Uterus (tissue), 4 donors: ENCODE measurements around the gene IFTAP. TPM values are rescaled to one million over a fixed set of nuclear protein-coding genes. Genes with fewer than 3 reads are reported as not detected.
A peak's percentile ranks its signal among the peaks of the same experiment; 100 is the strongest.
"Not testable (repeated sequence)": the region's sequence is repeated elsewhere in the genome, so short reads cannot be mapped to it uniquely, and the experiment has no call there.

Experiments
- DNase-seq, 2 donors: peaks; one replicate each; pipeline ENCODE4 v3.0.0-alpha.2; 2019 to 2020
- H3K27ac ChIP-seq, 2 donors: fragments of 200-600 bp; sonication (generic); 1 replicate in 1 of 2; 2 replicates in 1 of 2; pipeline ENCODE4 v1.5.1; 2016 to 2018
- H3K27me3 ChIP-seq, 2 donors: fragments of 200-600 bp; sonication (generic); one replicate each; pipeline ENCODE4 v1.5.1; 2018 to 2019; ENCODE audit warnings: control low read depth in 1 of 2
- H3K36me3 ChIP-seq, 2 donors: fragments of 200-600 bp; sonication (generic); one replicate each; pipeline ENCODE4 v1.5.1; 2019; ENCODE audit warnings: control low read depth in 1 of 2
- H3K4me1 ChIP-seq, 2 donors: fragments of 200-600 bp; sonication (generic); one replicate each; pipeline ENCODE4 v1.5.1; 2018 to 2019; ENCODE audit warnings: control low read depth in 1 of 2
- H3K4me3 ChIP-seq, 2 donors: fragments of 200-600 bp; sonication (generic); 1 replicate in 1 of 2; 2 replicates in 1 of 2; pipeline ENCODE4 v1.5.1; 2018 to 2019; ENCODE audit warnings: mild to moderate bottlenecking in 1 of 2
- H3K9me3 ChIP-seq, 2 donors: fragments of 200-600 bp; sonication (generic); one replicate each; pipeline ENCODE4 v1.5.1; 2019; ENCODE audit warnings: control low read depth in 1 of 2
- POLR2A ChIP-seq, 2 donors: fragments of 450-650 bp; IDR thresholded peaks; one replicate each; pipeline ENCODE4 v1.6.1; 2016; ENCODE audit warnings: antibody characterized with exemption in 2 of 2, mild to moderate bottlenecking in 1 of 2, moderate library complexity in 1 of 2
- intact Hi-C: fragments of 100-400 bp; cut with DNase I; formaldehyde crosslinking; loops from one replicate; pipeline ENCODE4 v1.15.1; 2023; ENCODE audit warnings: low total_unique reads
- total RNA-seq, 4 donors: library from RNA; depleted of rRNA in 3 of 4; stranded (reverse); fragments of >200 nt in 3 of 4; gene quantifications; one replicate each; pipeline versions ENCODE4 v1.1.0 to v1.2.4, GENCODE V29; 2014 to 2023
- TF ChIP-seq, protein P1 (sequence below), 4 experiments: fragments of 200-600 bp in 2 of 4; fragments of 450-650 bp in 2 of 4; sonication (generic) in 2 of 4; IDR thresholded peaks; one replicate each; pipeline ENCODE4 v1.5.1; 2016 to 2019; ENCODE audit warnings: antibody characterized with exemption in 4 of 4, mild to moderate bottlenecking in 2 of 4, moderate library complexity in 1 of 4
- donor health status: DM: yes; HTN: yes; CAD: no.

The IFTAP gene
- total RNA-seq, 4 donors from 2014 or later, result 4.1 to 56.1 (median 17.4) TPM

DNA sequence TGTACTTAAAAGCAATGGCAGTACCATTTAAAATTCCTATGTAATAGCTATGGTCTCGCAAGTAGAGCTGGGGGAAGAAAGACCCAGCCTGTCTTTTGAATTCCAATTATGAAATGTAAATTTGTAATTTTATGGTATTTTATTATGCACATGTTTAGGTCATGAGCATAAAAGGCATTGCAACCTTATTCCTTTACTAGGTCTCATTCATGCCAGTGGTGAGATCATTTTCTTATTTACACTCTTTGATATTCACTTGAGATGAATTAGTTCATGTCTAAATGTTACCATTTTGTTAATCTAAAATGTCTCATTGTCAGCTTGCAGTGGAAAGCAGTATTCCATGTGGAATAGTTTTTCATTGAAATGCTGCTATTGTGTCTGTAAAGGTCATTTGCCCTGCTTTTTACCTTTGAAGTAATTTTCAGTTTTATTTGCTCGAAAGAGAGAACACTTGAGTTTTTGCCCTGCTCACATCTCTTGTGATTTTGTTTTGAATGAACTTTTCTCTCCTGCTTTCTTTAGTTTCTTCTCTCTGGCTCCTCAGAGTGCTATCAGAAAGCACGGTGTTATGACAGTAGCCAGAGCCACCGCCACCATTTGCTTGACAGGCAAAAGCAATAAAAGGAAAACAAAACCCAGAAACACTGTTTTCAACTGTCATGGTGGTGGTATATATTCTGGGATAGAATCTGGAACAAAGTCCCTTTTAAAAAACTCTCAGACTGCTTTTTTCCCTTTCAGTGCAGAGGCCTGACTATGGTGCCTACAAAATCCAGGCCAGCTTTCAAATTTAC lies 41.0 kb downstream of the IFTAP start:
- Histone ChIP-seq H3K9me3 (no peaks in the 10 kb centered on the region), H3K27me3 (no peaks in the 10 kb centered on the region), H3K4me3 (no peak overlapping the region), H3K36me3 (no peaks in the 10 kb centered on the region), H3K4me1 (no peaks in the 10 kb centered on the region), H3K27ac (no peak overlapping the region)
- DNase-seq, result no peak
- intact Hi-C loops, result no loop called here
- TF ChIP-seq POLR2A (IDR thresholded peaks at IDR 0.05), result no peak
- TF ChIP-seq, protein P1, sequence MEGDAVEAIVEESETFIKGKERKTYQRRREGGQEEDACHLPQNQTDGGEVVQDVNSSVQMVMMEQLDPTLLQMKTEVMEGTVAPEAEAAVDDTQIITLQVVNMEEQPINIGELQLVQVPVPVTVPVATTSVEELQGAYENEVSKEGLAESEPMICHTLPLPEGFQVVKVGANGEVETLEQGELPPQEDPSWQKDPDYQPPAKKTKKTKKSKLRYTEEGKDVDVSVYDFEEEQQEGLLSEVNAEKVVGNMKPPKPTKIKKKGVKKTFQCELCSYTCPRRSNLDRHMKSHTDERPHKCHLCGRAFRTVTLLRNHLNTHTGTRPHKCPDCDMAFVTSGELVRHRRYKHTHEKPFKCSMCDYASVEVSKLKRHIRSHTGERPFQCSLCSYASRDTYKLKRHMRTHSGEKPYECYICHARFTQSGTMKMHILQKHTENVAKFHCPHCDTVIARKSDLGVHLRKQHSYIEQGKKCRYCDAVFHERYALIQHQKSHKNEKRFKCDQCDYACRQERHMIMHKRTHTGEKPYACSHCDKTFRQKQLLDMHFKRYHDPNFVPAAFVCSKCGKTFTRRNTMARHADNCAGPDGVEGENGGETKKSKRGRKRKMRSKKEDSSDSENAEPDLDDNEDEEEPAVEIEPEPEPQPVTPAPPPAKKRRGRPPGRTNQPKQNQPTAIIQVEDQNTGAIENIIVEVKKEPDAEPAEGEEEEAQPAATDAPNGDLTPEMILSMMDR (IDR thresholded peaks at IDR 0.05), result no peak

- no peaks in the 10 kb centered on the region for H3K27me3 ChIP-seq
- H3K36me3 ChIP-seq, result no peaks in the 10 kb centered on the region
- no peak for DNase-seq
- H3K4me3 ChIP-seq, result no peak overlapping the region
- intact Hi-C loops, result no loop called here
- TF ChIP-seq, protein P1 (IDR thresholded peaks at IDR 0.05), result no peak
- TF ChIP-seq POLR2A (IDR thresholded peaks at IDR 0.05), result no peak
- no peak overlapping the region for H3K27ac ChIP-seq
- H3K4me1 ChIP-seq, result no peaks in the 10 kb centered on the region
- no peaks in the 10 kb centered on the region for H3K9me3 ChIP-seq
These were observed 44.3 kb downstream of the IFTAP start for GRCh38 chr11:36638556-36638955.

DNA sequence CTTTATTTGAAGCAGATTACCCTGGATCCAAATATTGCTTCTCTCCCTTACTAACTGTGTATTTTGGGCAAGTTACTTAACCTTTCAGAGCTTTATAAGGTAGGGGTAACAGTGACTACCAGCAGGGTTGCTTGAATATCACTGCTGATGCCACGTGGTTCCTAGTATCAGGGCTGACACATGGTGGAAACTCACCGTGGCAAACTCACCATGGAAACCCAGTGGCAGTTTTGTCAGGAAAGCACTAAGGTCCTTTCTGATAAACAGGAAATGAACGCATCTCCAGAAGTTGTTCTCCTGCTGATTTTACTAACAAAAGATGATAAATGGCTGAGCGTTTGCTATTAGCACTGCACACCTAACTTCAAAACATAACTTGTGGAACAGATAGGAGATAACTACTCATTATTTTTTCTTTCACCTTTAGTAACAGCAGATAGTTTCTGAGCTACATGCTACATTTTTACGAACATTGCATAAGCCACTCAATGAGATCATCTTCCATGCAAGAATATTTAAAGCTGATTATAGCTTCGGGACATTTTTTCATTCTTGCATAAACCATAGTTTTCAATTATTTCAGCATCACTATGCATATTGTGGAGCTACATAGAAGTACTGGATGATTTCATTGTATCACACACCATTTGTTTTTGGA lies 63.4 kb downstream of the IFTAP start:
- Histone ChIP-seq H3K27ac (no peak overlapping the region), H3K36me3 (no peaks in the 10 kb centered on the region), H3K4me3 (no peak overlapping the region), H3K9me3 (no peaks in the 10 kb centered on the region), H3K4me1 (no peaks in the 10 kb centered on the region), H3K27me3 (no peaks in the 10 kb centered on the region)
- DNase-seq, result no peak
- TF ChIP-seq, protein P1 (IDR thresholded peaks at IDR 0.05), result no peak
- TF ChIP-seq POLR2A (IDR thresholded peaks at IDR 0.05), result no peak
- intact Hi-C loops, result no loop called here

DNA sequence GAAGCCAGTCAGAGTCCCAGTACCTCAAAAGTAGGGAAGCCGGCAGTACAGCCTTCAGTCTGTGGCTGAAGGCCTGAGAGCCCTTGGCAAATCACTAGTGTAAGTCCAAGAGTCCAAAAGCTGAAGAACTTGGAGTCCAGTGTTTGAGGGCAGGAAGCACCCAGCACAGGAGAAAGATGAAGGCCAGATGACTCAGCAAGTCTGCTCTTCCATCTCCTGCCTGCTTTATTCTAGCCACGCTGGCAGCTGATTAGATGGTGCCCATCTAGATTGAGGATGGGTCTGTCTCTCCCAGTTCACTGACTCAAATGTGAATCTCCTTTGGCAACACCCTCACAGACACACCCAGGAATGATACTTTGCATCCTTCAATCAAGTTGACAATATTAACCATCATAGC lies 67.1 kb downstream of the IFTAP start:
- DNase-seq, H3K4me1 ChIP-seq, H3K9me3 ChIP-seq, H3K27me3 ChIP-seq, intact Hi-C loops, H3K4me3 ChIP-seq, H3K27ac ChIP-seq, H3K36me3 ChIP-seq: not testable (repeated sequence)

DNA sequence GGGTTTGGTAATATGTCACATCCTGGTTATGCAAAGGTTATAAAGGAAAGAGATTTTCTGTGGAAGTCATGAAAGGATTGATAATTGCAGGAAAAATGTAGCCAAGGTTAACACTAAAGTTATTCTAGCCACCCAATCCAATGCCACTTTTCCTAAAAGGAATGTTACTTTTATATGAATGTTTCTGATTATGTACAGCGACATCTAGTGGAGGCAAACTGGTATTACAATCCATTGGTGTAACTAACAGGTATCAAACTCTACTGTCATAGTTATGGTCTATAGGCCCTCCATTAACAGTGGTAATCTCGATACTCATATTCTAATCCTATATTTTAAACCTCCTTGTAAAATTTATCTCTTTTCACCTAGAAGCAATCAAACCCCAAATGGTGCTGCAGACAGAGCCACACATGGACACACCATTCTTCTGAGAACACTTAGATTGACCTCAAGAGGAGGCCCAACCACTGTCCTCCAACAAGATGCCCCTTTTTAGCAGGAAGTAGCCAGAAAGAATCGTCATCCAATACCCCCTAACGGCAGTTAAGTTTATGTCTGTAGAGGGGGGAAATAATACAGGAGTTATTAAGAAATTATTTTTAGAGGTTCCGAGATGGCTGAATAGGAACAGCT lies 78.6 kb downstream of the IFTAP start:
- DNase-seq, result no peak
- Histone ChIP-seq H3K27ac (no peak overlapping the region), H3K4me3 (no peak overlapping the region), H3K36me3 (no peaks in the 10 kb centered on the region), H3K4me1 (no peaks in the 10 kb centered on the region), H3K9me3 (peaks cover 0 to 10% of the 10 kb centered on the region in 2 donors), H3K27me3 (no peaks in the 10 kb centered on the region)
- TF ChIP-seq, protein P1 (IDR thresholded peaks at IDR 0.05), result peak; percentile 51 to 74 (median 64)
- no peak for TF ChIP-seq POLR2A (IDR thresholded peaks at IDR 0.05)
- intact Hi-C loops, result no loop called here

- H3K27ac ChIP-seq, H3K4me3 ChIP-seq, H3K27me3 ChIP-seq, H3K9me3 ChIP-seq, H3K4me1 ChIP-seq, intact Hi-C loops, H3K36me3 ChIP-seq, DNase-seq: not testable (repeated sequence)
These were observed 85.2 kb downstream of the IFTAP start for GRCh38 chr11:36679547-36679946.
